HUES48 (cell line): ENCODE measurements around the gene OGDH.

ENCODE experiments used
- H3K27ac ChIP-seq: one replicate; pipeline ENCODE4 v1.7.0; 2013; ENCODE audit warnings: low read depth, low read length, inconsistent platforms
- H3K27me3 ChIP-seq: 2 replicates; pipeline ENCODE4 v1.6.1; 2013; ENCODE audit warnings: mild to moderate bottlenecking, low read length; ENCODE audit not compliant: control insufficient read depth, insufficient read depth
- H3K36me3 ChIP-seq: 2 replicates; pipeline ENCODE4 v1.6.1; 2013; ENCODE audit warnings: low read length; ENCODE audit not compliant: control insufficient read depth, insufficient read depth
- H3K4me1 ChIP-seq: 2 replicates; pipeline ENCODE4 v1.6.1; 2013; ENCODE audit warnings: mild to moderate bottlenecking, low read length; ENCODE audit not compliant: control insufficient read depth, insufficient read depth
- H3K4me3 ChIP-seq: 2 replicates; pipeline ENCODE4 v1.5.1; 2013; ENCODE audit warnings: mild to moderate bottlenecking, low read depth, low read length
- H3K9ac ChIP-seq: 2 replicates; pipeline ENCODE4 v1.6.1; 2013; ENCODE audit warnings: mild to moderate bottlenecking, low read depth, low read length, moderate library complexity
- H3K9me3 ChIP-seq: 2 replicates; pipeline ENCODE4 v1.6.1; 2013; ENCODE audit warnings: low read length; ENCODE audit not compliant: control insufficient read depth, insufficient read depth

Gene OGDH

DNA sequence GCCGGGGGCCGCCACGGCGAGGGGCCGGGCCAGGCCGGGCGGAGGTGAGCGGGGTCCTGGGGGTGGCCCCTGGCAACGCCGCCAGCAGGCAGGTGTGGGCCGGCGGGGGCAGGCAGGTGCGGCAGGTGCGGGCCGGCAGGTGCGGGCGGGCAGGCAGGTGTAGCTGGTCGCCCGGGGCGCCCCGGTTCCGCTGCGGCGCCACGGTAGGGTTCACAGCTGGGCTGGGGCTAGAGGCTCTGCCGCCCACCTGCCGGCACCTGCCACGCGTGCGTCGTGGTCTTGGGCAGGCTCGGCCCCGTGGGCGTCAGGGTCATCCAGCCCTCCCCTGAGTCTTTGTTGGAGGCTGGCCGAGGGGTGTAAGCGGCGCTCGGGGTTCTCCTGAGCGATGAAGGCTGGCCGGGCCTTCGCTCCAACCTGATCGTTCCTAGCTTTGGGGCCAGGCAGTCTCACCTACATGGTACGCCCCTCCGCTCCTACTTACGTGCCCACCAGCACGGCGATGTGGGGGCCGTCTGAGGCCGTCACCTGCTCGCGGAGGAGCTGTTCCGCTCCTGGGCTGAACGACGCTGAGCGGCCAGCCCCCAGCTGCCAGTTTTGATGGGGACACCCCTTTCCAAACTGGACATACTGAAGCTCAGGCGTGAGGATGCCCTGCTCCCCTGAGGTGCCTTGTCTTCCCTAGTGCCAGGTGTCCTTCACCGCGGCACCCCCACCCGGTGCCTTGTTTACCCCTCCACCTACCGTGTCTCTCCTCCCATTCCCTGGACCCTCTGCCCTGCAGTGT is 142.7 kb downstream of the OGDH start:
- Histone ChIP-seq H3K9ac (peak overlapping the region; percentile 61), H3K4me3 (peak overlapping the region; percentile 89), H3K27me3 (no peaks in the 10 kb centered on the region), H3K27ac (no peak overlapping the region), H3K36me3 (peaks cover 13% of the 10 kb centered on the region), H3K4me1 (peaks cover 23% of the 10 kb centered on the region), H3K9me3 (no peaks in the 10 kb centered on the region)

DNA sequence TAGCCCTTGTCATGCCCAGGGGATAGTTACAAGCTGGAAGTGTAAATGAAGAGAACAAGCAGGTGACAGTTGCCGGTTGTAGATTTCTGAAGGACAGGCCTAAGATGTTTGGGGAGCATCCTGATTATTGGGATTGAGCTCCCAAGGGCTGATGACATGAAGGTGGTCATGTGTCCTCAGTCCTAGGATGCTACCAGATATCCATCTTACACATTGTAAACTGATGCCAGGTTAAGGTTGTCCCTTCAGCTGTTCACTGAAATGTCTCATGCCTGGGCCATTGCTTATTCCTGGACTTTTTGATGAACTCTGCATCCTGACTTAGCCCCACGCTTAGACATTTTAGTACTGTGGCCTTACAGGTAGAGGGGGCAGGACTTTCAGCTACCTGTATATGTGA is 143.6 kb downstream of the OGDH start:
- no peaks in the 10 kb centered on the region for H3K27me3 ChIP-seq
- no peaks in the 10 kb centered on the region for H3K9me3 ChIP-seq
- H3K36me3 ChIP-seq = peaks cover 13% of the 10 kb centered on the region
- H3K27ac ChIP-seq = no peak overlapping the region
- H3K4me3 ChIP-seq = peak overlapping the region; percentile 89
- no peak overlapping the region for H3K9ac ChIP-seq
- peaks cover 23% of the 10 kb centered on the region for H3K4me1 ChIP-seq

DNA sequence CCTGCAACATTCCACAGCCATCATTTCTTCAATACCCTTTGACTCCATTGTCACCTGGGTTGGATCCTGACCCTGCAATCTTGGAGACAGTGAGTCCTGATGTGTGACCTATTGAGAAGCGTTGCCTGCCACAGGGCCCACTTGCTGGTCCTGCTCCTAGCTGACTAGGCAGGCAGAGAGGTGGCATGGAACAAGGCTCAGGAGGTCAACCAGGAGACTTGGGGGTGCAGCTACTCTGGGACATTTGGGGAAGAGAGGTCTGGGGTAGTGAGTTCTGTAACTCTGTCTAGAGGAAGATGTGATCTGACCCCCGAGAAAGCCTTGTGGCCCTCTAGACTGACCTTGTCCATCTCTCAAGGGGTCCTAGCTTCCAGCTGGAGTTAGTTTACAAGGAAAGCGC is 144.0 kb downstream of the OGDH start:
- peak overlapping the region; percentile 89; the same call in 1 of the 2 replicates for H3K4me3 ChIP-seq
- no peaks in the 10 kb centered on the region for H3K27me3 ChIP-seq
- H3K4me1 ChIP-seq = peaks cover 23% of the 10 kb centered on the region
- peaks cover 13% of the 10 kb centered on the region for H3K36me3 ChIP-seq
- no peak overlapping the region for H3K9ac ChIP-seq
- no peaks in the 10 kb centered on the region for H3K9me3 ChIP-seq
- no peak overlapping the region for H3K27ac ChIP-seq

DNA sequence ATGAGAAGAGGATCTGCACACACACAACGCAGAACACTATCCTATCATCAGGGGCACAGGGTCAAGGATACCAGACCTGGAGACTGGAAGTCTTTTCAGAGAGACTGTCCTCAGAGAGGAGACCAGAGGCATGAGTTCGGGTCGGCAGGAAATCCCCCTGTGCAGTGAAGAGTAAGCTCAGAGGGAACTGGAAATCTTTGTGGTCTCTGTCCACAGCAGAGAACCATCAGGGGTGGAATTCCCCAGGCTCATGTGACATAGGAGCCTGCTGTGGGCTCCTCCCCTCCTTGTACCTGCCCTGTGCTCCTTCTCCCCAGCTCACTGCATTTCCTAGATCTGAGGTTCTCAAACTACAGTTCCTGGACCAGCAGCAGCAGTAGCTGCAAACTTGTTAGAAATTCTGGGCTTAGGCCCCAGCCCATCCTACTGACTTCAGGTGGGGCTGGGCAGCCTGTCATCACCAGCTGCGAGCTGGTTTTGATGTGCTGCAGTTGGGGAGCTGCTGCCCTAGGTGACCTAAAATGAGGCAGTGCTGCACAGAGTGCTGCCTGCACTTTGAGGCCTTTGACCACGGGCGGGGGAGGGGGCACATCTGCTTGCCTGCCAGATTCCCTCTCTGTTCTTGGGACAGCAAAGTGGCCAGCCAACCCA is 144.6 kb downstream of the OGDH start:
- peaks cover 13% of the 10 kb centered on the region for H3K36me3 ChIP-seq
- no peak overlapping the region for H3K4me3 ChIP-seq
- peaks cover 23% of the 10 kb centered on the region for H3K4me1 ChIP-seq
- H3K9ac ChIP-seq = no peak overlapping the region
- H3K27ac ChIP-seq = no peak overlapping the region
- H3K9me3 ChIP-seq = no peaks in the 10 kb centered on the region
- no peaks in the 10 kb centered on the region for H3K27me3 ChIP-seq

DNA sequence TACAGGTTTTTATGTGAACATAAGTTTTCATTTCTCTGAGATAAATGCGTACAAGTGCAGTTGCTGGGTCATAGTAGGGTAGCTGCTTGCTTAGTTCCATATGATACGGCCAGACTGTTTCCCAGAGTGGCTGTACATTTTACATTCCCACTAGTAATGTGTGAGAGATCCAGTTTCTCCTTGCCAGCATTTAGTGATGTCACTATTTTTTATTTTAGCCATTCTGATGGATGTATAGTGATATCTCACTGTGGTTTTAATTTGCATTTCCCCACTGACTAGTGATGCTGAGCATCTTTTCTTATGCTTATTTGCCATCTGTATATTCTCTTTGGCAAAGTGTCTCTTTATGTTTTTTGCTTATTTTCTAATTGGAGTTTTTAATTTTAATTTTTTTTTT is 146.4 kb downstream of the OGDH start:
- H3K9ac ChIP-seq = no peak overlapping the region
- H3K9me3 ChIP-seq = no peaks in the 10 kb centered on the region
- peaks cover 20% of the 10 kb centered on the region for H3K4me1 ChIP-seq
- H3K36me3 ChIP-seq = peaks cover 28% of the 10 kb centered on the region
- no peak overlapping the region for H3K27ac ChIP-seq
- H3K4me3 ChIP-seq = no peak overlapping the region
- no peaks in the 10 kb centered on the region for H3K27me3 ChIP-seq

- no peak overlapping the region for H3K27ac ChIP-seq
- H3K4me3 ChIP-seq = no peak overlapping the region
- no peaks in the 10 kb centered on the region for H3K27me3 ChIP-seq
- peaks cover 11% of the 10 kb centered on the region for H3K4me1 ChIP-seq
- H3K36me3 ChIP-seq = peaks cover 43% of the 10 kb centered on the region
- H3K9ac ChIP-seq = no peak overlapping the region
- no peaks in the 10 kb centered on the region for H3K9me3 ChIP-seq
Measured at GRCh38 chr7:44754802-44755697, 148.6 kb downstream of the OGDH start.

- Histone ChIP-seq H3K4me3 (no peak overlapping the region), H3K27ac (no peak overlapping the region), H3K27me3 (no peaks in the 10 kb centered on the region), H3K4me1 (peaks cover 2% of the 10 kb centered on the region; the same call in 1 of the 2 replicates), H3K36me3 (peaks cover 43% of the 10 kb centered on the region), H3K9ac (no peak overlapping the region), H3K9me3 (no peaks in the 10 kb centered on the region)
Measured at GRCh38 chr7:44755698-44756627, 149.5 kb downstream of the OGDH start.

- peaks cover 50% of the 10 kb centered on the region for H3K36me3 ChIP-seq
- H3K4me3 ChIP-seq = no peak overlapping the region
- no peaks in the 10 kb centered on the region for H3K27me3 ChIP-seq
- H3K9ac ChIP-seq = no peak overlapping the region
- no peaks in the 10 kb centered on the region for H3K9me3 ChIP-seq
- no peak overlapping the region for H3K27ac ChIP-seq
- H3K4me1 ChIP-seq = no peaks in the 10 kb centered on the region
Measured at GRCh38 chr7:44756904-44757303, 150.5 kb downstream of the OGDH start.

GRCh38 chr7:44757311-44757710 is 150.9 kb downstream of the OGDH start:
- Histone ChIP-seq H3K27ac (no peak overlapping the region), H3K4me3 (no peak overlapping the region), H3K27me3 (no peaks in the 10 kb centered on the region), H3K9me3 (no peaks in the 10 kb centered on the region), H3K4me1 (no peaks in the 10 kb centered on the region), H3K9ac (no peak overlapping the region), H3K36me3 (peaks cover 54% of the 10 kb centered on the region)

GRCh38 chr7:44757739-44758138 is 151.3 kb downstream of the OGDH start:
- H3K27ac ChIP-seq = no peak overlapping the region
- no peaks in the 10 kb centered on the region for H3K4me1 ChIP-seq
- no peak overlapping the region for H3K9ac ChIP-seq
- peaks cover 57% of the 10 kb centered on the region for H3K36me3 ChIP-seq
- H3K4me3 ChIP-seq = no peak overlapping the region
- no peaks in the 10 kb centered on the region for H3K27me3 ChIP-seq
- no peaks in the 10 kb centered on the region for H3K9me3 ChIP-seq
